GM18519 (cell line): Measurements from ENCODE around the gene ERICH2.
"Not testable (repeated sequence)": the region's sequence is repeated elsewhere in the genome, so short reads cannot be mapped to it uniquely, and the experiment has no call there.

Source experiments
- ATAC-seq: cut with Tn5 transposase; IDR thresholded peaks from one replicate; pipeline ENCODE4 v1.9.1; 2021; ENCODE audit warnings: mild to moderate bottlenecking, moderate library complexity; ENCODE audit not compliant: unreplicated experiment, low FRiP score

ERICH2 gene

GRCh38 chr2:170770008-170770605, at the start of gene ERICH2:
ERICH2 (plus strand) TSS chr2:170770378; CDS start chr2:170770682, 304 bp downstream.
- ATAC-seq: no peak

DNA sequence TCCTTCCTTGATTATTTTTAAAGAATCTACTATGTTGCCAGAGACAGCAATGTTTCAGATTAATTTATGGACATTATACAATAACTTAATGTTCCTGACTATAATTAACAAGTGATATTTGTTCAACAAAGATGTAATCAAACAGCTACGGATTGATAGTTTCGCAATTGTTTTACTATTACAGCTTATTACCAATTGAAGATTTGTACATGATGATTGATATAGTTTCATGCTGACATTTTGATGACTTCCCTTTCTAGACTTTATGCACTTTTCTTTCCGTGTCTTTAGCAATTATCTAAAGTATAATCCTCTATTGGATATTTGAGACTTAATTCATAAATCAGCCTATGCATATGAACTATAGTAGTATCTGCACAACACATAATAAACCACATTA, 48.5 kb upstream of the ERICH2 start:
- ATAC-seq: no peak

DNA sequence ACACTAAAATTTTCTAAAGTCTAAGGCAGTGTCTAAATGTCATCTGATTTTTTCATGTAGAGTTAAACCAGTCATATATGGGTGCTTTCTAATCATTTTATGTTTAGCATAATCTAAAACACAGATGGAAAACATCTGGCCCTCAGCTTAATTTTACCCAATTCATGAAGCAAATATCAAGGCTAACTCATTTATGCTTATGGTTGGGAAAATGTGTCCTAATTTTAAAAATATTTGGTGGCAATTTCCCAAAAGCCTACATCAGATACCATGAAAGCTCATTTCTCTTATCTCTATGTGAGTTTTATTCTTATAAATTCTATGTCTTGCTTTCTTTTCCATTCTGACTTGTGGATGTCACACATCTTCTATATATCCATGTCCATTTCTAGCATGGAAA, 47.9 kb upstream of the ERICH2 start:
- no peak for ATAC-seq

DNA sequence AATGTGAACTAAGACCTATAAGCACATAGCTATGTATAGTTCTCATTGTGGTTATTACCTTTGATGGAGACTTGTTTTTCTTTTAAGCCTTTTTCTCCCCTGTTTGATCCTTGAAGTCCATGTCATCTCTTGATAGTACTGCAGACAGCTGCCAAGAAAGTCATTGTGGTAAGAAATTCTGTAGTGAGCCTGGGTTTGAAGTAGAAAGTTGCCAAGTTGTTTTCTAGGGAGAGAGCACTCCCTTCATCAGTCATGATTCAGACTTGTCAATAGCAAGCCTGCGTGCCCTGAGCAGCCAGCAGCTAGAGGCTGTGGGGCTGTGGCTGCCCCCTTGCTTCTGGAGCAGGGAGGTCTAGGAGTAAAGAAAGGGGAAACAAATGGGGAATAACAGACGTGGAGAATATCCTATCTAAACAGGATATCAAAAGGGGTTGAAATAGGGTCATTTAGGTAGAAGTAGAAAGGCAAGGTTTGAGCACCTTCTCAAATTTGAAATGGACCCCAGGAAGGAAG, 46.7 kb upstream of the ERICH2 start:
- no peak for ATAC-seq

DNA sequence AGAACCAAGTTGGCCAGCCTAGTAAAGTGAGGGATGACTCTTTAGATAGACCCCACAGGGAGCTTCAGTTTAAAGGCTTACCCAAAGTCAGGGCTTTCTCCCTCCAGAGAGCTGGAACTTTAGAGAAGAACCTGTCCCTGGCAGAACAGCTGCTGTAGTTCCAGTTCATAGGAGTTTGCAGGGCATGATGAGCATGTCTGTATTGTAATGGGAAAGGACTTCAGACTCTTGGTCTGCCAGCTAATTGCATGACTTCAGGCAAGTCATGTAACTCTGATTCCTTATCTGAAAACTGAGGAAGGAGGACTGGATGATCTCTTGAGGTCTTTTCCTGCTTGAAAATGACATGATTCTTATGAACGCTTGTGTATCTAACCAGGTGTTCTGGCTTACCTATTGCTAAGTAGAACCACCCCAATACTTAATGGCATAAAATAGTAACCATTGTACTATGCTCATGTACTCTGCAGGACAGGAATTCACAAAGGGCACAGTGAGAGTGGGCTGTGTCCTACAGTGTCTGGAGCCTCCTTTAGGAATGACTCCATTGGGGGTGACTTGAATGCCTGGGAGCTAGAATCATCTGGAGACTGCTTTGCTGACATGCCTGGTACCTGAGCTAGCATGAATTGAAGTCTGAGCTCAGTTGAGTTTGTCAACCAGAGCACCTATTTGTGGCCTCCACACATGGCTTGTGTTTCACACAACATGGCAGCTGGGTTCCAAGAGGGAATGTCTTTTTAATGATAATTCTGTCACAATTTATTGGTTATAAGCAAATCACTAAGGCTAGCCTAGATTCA, 36.2 kb upstream of the ERICH2 start:
- ATAC-seq: no peak

DNA sequence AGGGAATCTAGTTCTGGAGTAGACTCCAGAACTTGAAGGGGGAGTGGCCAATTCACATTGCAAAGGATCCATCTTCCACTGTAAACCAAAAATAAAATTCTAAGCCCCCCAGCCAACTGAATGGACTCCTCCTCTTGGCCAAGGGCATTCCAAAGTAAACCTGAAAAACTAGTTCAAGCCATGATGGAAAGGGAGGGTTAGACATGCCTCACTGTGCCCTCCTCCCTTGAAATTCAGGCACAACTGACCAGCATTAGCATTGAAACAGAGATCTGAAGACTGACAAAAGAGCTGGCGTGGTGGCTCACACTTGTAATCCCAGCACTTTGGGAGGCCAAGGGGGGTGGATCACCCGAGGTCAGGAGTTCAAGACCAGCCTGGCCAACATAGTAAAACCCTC, 35.6 kb upstream of the ERICH2 start:
- not testable (repeated sequence) for ATAC-seq

- no peak for ATAC-seq
Observed at GRCh38 chr2:170736628-170737027, 33.5 kb upstream of the ERICH2 start.

DNA sequence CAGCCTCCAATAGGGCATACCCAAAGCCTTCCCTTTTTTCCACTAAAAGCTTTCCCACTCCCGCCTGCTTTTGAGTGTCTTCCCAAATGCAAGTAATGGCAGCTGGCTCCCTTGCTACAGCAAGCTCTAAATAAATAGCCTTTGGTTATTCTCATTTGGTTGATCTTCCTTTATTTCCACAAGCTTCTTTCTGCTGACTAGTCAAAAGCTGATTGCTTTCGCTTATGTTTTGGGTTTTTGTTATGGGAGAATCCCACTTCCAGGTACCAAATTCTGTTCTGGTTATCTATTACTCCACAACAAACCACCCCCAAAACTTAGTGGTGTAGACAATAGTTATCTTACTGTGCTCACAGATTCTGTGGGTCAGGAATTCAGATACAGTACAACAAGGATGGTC, 32.8 kb upstream of the ERICH2 start:
- ATAC-seq: no peak

- no peak for ATAC-seq
Observed at GRCh38 chr2:170737821-170738220, 32.4 kb upstream of the ERICH2 start.

GRCh38 chr2:170739048-170739447, 31.1 kb upstream of the ERICH2 start:
- ATAC-seq: no peak

GRCh38 chr2:170739507-170740046, 30.6 kb upstream of the ERICH2 start:
- ATAC-seq: no peak

- no peak for ATAC-seq
Observed at GRCh38 chr2:170740660-170741059, 29.5 kb upstream of the ERICH2 start.

DNA sequence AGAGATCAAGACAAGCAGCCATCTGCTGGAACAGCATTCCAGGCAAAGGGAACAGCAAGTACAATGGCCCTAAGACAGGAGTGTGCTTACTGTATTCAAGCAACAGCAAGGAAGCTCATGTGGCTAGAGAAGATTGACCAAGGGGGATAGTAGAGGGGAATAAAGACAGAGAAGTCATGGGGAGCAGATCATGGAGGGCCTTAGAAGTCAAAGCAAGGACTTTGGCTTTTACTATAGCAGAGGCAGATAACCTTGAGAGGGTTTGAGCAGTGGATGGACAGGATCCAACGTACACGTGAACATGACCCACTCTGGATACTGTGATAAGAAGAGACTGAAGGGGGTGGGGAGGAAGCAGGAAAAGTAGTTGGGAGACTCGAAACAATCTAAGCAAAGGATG, 28.2 kb upstream of the ERICH2 start:
- no peak for ATAC-seq

- ATAC-seq: no peak
Observed at GRCh38 chr2:170742896-170743529, 27.2 kb upstream of the ERICH2 start.

GRCh38 chr2:170743530-170744239, 26.5 kb upstream of the ERICH2 start:
- ATAC-seq: no peak

DNA sequence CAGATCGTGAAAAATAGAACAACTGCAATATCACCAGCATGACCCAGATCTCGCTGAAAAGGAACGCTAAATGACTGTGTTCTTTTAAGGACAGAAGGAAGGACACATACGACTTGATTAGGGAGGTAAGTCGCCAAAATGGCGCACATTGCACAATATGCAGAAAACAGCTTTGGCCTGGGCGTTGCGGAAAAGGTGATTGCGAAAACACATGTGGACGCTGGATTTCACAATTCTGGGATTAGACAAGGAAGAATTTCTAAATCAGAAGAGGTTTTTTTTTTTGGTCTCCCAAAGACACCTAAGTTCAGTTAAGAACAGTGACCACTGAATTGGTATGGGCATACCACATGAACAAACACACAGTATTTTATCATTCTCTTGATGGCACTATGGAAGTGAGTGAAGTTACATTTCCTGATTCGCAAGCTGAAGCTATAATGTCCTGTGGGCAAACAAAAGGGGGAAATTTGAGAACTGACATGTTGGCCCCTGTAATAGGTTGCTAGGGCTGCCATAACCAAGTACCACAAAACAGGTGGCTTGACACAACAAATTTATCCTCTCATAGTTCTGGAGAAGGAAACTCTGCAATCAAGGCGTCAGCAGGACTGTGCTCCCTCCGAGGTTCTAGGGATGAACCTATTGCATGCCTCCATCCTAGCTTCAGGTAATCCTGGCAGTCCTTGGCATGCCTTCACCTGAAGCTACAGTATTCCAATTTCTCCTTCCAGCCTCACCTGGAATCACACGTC, 25.8 kb upstream of the ERICH2 start:
- ATAC-seq: no peak

GRCh38 chr2:170745305-170745704, 24.9 kb upstream of the ERICH2 start:
- ATAC-seq: no peak

DNA sequence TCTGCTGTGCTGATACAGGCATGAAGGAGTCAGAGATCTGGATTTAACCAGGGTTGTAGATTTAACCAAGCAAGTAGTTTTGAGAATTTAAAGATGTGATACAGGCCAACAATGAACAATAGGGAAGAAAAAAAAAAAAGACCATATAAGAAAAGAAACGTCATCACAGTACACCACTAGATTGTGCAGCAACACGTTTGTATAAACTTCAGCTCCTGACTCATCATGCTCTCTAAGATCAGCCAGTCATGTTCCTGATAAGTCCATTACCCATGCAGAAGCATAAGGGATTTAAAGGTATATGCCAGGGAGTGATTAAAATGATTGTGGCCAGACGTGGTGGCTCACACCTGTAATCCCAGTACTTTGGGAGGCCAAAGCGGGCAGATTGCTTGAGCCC, 22.3 kb upstream of the ERICH2 start:
- ATAC-seq: no peak

- ATAC-seq: not testable (repeated sequence)
Observed at GRCh38 chr2:170751555-170751954, 18.6 kb upstream of the ERICH2 start.

DNA sequence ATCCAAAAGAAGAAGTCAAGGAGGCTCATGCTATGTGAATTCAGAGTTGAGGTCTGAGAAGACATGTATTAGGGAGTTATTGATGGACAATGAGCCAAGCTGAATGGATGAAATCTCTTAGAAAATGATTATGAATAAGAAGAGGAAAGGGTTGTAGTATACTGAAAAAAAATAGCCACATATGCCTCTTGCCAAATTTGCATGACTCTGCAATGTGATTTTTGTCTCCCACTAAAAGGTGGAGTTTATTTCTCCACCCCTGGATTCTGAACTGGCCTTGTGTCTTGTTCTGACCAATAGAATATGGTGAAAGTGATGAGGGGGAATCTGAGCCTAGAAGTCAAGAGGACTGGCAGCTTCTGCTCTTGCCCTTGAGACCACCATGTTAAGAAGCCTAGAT, 8.6 kb upstream of the ERICH2 start:
- ATAC-seq: no peak
